Caco-2 (cell line): ENCODE data around the gene MT1M. TPM values are rescaled to one million over a fixed set of nuclear protein-coding genes. Genes with fewer than 3 reads are reported as not detected.

Source experiments
- BruUV-seq: library from RNA; stranded (reverse); fragments of 400-500 nt; replicated peaks from 2 replicates; lab custom pipeline; 2021; lab: Mats Ljungman, UMichigan
- CTCF ChIA-PET: fragments of 300-600 bp; sonication (Branson Sonifier 250); formaldehyde crosslinking; loops from one replicate; lab custom pipeline; 2022; ENCODE audit warnings: antibody characterized with exemption; lab: Charles Lee
- POLR2A ChIA-PET: fragments of 300-600 bp; sonication (Branson Sonifier 250); formaldehyde crosslinking; loops from one replicate; lab custom pipeline; 2022; ENCODE audit warnings: antibody characterized with exemption; lab: Charles Lee
- DNase-seq, 2 experiments: peaks; one replicate each; pipeline versions ENCODE4 v3.0.0 to v3.0.0-alpha.2; 2020 to 2022
- H3K27me3 ChIP-seq: replicated peaks from 2 replicates; pipeline ENCODE4 v1.6.0; 2011; ENCODE audit warnings: low read length; ENCODE audit not compliant: control insufficient read depth, insufficient read depth
- H3K36me3 ChIP-seq: 2 replicates; pipeline ENCODE4 v1.5.1; 2011; ENCODE audit warnings: low read length; ENCODE audit not compliant: control insufficient read depth, insufficient read depth
- H3K4me1 ChIP-seq: fragments of 250-450 bp; sonication (Bioruptor Pico); 2 replicates; pipeline ENCODE4 v1.5.1; 2020; ENCODE audit warnings: mild to moderate bottlenecking
- H3K4me3 ChIP-seq: 2 replicates; pipeline ENCODE4 v1.5.1; 2011; ENCODE audit warnings: low read depth, mild to moderate bottlenecking, control low read depth, low read length
- H3K9me3 ChIP-seq: fragments of 250-450 bp; sonication (Bioruptor Pico); 2 replicates; pipeline ENCODE4 v1.5.1; 2020; ENCODE audit warnings: mild to moderate bottlenecking, moderate library complexity
- H3K27ac Mint-ChIP-seq: one replicate; pipeline ENCODE4 v1.8.0; 2022; ENCODE audit warnings: mixed read lengths; ENCODE audit not compliant: unreplicated experiment
- H3K27me3 Mint-ChIP-seq: one replicate; pipeline ENCODE4 v1.8.0; 2022; ENCODE audit warnings: mixed read lengths; ENCODE audit not compliant: insufficient read depth, unreplicated experiment
- H3K36me3 Mint-ChIP-seq: one replicate; pipeline ENCODE4 v1.8.0; 2022; ENCODE audit warnings: mild to moderate bottlenecking, mixed read lengths; ENCODE audit not compliant: insufficient read depth, unreplicated experiment
- H3K4me1 Mint-ChIP-seq: one replicate; pipeline ENCODE4 v1.8.0; 2022; ENCODE audit warnings: low read depth, mixed read lengths; ENCODE audit not compliant: unreplicated experiment
- H3K4me3 Mint-ChIP-seq: one replicate; pipeline ENCODE4 v1.8.0; 2022; ENCODE audit warnings: mild to moderate bottlenecking, moderate library complexity, mixed read lengths; ENCODE audit not compliant: unreplicated experiment
- H3K9me3 Mint-ChIP-seq: one replicate; pipeline ENCODE4 v1.8.0; 2022; ENCODE audit warnings: mixed read lengths; ENCODE audit not compliant: unreplicated experiment
- intact Hi-C: fragments of 100-400 bp; cut with micrococcal nuclease; formaldehyde crosslinking; loops from one replicate; pipeline ENCODE4 v1.10.0; 2022; ENCODE audit not compliant: unreplicated experiment
- total RNA-seq: library from RNA; stranded (reverse); gene quantifications from 2 replicates; pipeline ENCODE4 v1.2.3, GENCODE V29; 2022
- TF ChIP-seq, protein P1 (sequence below), 2 experiments: fragments of 200-600 bp in 1 of 2; IDR thresholded peaks; 1 replicate in 1 of 2; 2 replicates in 1 of 2; pipeline versions ENCODE4 v1.5.1 to v1.8.0; 2011 to 2022; ENCODE audit warnings: antibody characterized with exemption in 1 of 2, control low read depth in 1 of 2, inconsistent platforms in 1 of 2, low read depth in 1 of 2, low read length in 1 of 2, mild to moderate bottlenecking in 1 of 2, moderate library complexity in 1 of 2; ENCODE audit not compliant: insufficient read depth in 1 of 2, severe bottlenecking in 1 of 2, unreplicated experiment in 1 of 2

The MT1M gene
- total RNA-seq, 1 experiment from 2014 or later = not detected

DNA sequence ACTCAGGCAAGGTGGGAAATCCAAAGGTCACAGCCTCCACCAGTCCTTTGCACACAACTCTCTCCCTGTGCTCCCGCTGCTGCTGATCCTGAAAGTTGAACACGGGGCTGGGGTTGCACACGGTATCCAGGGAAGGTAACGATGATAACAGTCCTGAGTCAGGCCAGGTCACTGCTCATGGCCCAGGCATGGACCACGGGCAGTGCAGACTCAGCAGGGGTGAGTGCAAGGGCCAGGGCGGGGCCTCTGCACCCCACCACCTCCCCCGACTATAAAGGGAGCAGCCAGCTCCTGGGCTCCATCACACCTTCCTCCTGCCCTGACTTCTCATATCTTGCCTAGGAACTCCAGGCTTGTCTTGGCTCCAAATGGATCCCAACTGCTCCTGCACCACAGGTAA is 19.1 kb downstream of the MT1M start, which contains the start of gene MT1B:
Gene MT1B (plus strand): TSS at position 301 of the 400 bp plus-strand sequence. CDS start 68 bp downstream, at position 369.
- no peak for DNase-seq
- H3K36me3 ChIP-seq = no peaks in the 10 kb centered on the region
- Mint-ChIP-seq H3K27ac (no peak within 1 kb of the TSS), H3K27me3 (peaks cover 3% of the 10 kb centered on the region), H3K9me3 (no peaks in the 10 kb centered on the region), H3K4me1 (no peaks in the 10 kb centered on the region), H3K4me3 (no peak within 1 kb of the TSS), H3K36me3 (no peaks in the 10 kb centered on the region)
- no peaks in the 10 kb centered on the region for H3K9me3 ChIP-seq
- no TSS peak for BruUV-seq
- H3K27me3 ChIP-seq = no peaks in the 10 kb centered on the region
- CTCF ChIA-PET = no interaction called here
- peaks cover 18% of the 10 kb centered on the region for H3K4me1 ChIP-seq
- POLR2A ChIA-PET = no interaction called here
- TF ChIP-seq, protein P1, sequence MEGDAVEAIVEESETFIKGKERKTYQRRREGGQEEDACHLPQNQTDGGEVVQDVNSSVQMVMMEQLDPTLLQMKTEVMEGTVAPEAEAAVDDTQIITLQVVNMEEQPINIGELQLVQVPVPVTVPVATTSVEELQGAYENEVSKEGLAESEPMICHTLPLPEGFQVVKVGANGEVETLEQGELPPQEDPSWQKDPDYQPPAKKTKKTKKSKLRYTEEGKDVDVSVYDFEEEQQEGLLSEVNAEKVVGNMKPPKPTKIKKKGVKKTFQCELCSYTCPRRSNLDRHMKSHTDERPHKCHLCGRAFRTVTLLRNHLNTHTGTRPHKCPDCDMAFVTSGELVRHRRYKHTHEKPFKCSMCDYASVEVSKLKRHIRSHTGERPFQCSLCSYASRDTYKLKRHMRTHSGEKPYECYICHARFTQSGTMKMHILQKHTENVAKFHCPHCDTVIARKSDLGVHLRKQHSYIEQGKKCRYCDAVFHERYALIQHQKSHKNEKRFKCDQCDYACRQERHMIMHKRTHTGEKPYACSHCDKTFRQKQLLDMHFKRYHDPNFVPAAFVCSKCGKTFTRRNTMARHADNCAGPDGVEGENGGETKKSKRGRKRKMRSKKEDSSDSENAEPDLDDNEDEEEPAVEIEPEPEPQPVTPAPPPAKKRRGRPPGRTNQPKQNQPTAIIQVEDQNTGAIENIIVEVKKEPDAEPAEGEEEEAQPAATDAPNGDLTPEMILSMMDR (IDR thresholded peaks at IDR 0.05; ENCODE audit: insufficient read depth in 1 of 2, low read depth in 1 of 2, low read length in 1 of 2, severe bottlenecking in 1 of 2, unreplicated experiment in 1 of 2) = no peak
- H3K4me3 ChIP-seq = no peak within 1 kb of the TSS
- intact Hi-C loops = no loop called here

DNA sequence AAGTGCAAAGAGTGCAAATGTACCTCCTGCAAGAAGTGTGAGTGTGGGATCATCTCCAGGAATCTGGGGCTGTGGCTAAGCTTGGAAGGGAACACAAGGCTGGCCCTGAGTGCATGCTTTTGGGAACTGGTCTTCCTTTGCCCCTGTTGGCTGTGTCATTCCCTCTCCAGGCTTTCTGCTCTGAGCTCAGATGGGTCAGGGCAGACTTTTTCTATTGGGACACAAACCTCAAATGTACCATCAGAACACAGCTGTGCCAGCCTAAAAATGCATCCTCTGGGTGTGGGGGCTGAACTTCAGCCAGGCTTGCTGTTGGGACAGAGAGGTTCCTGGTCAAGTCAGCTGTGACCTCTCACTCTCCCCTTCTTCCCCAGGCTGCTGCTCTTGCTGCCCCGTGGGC is 20.1 kb downstream of the MT1M start:
- Histone ChIP-seq H3K4me1 (peaks cover 18% of the 10 kb centered on the region), H3K9me3 (no peaks in the 10 kb centered on the region), H3K27me3 (no peaks in the 10 kb centered on the region), H3K4me3 (no peak overlapping the region), H3K36me3 (no peaks in the 10 kb centered on the region)
- H3K4me3 Mint-ChIP-seq = no peak overlapping the region
- H3K4me1 Mint-ChIP-seq = no peaks in the 10 kb centered on the region
- no peak overlapping the region for H3K27ac Mint-ChIP-seq
- no peaks in the 10 kb centered on the region for H3K9me3 Mint-ChIP-seq
- DNase-seq = no peak
- no TSS peak for BruUV-seq
- peaks cover 3% of the 10 kb centered on the region for H3K27me3 Mint-ChIP-seq
- peaks cover 5% of the 10 kb centered on the region for H3K36me3 Mint-ChIP-seq
- ChIA-PET POLR2A (no interaction called here), CTCF (interaction anchor here (0.7 kb wide), 1 partner anchor 9 kb away, joined by 5 read pairs; no protein-coding TSS in a partner anchor)
- TF ChIP-seq, protein P1 (IDR thresholded peaks at IDR 0.05; ENCODE audit: insufficient read depth in 1 of 2, low read depth in 1 of 2, low read length in 1 of 2, severe bottlenecking in 1 of 2, unreplicated experiment in 1 of 2) = no peak
- intact Hi-C loops = no loop called here

DNA sequence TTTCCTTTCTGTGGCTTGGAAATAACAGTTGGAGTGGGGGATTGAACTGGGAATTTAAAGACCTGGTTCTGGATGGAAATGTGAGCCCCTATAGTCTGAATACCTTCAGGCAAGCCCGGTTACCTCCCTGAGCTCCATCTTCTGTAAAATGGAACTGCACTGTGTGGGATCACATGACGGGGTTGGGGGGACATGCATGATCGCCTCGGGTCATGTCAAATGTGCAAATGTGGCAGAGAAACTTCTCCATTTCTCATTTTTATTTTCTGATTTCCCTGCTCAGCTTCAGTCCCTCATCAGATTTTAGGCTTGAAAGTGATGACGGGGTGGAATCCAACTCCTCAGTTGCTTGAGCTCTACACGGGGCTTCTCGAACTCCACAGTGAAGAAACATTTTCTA is 20.8 kb downstream of the MT1M start:
- no peaks in the 10 kb centered on the region for H3K27me3 ChIP-seq
- DNase-seq = no peak
- H3K36me3 ChIP-seq = no peaks in the 10 kb centered on the region
- ChIA-PET POLR2A (no interaction called here), CTCF (interaction anchor here (0.7 kb wide), 2 partner anchors 10 to 45 kb away, joined by 3 to 5 read pairs; partner anchors contain the start of gene MT2A)
- TF ChIP-seq, protein P1 (IDR thresholded peaks at IDR 0.05; ENCODE audit: insufficient read depth in 1 of 2, low read depth in 1 of 2, low read length in 1 of 2, severe bottlenecking in 1 of 2, unreplicated experiment in 1 of 2) = no peak
- no peaks in the 10 kb centered on the region for H3K9me3 Mint-ChIP-seq
- no peak overlapping the region for H3K4me3 ChIP-seq
- peaks cover 5% of the 10 kb centered on the region for H3K36me3 Mint-ChIP-seq
- intact Hi-C loops = no loop called here
- no peak overlapping the region for H3K4me3 Mint-ChIP-seq
- peaks cover 16% of the 10 kb centered on the region for H3K4me1 ChIP-seq
- H3K27me3 Mint-ChIP-seq = peaks cover 3% of the 10 kb centered on the region
- BruUV-seq = no TSS peak
- no peak overlapping the region for H3K27ac Mint-ChIP-seq
- no peaks in the 10 kb centered on the region for H3K9me3 ChIP-seq
- H3K4me1 Mint-ChIP-seq = no peaks in the 10 kb centered on the region
